NCI-H460 (cell line): ENCODE data around the gene EYA4. TPM values are rescaled to one million over a fixed set of nuclear protein-coding genes. Genes with fewer than 3 reads are reported as not detected.
"Not testable (repeated sequence)": the region's sequence is repeated elsewhere in the genome, so short reads cannot be mapped to it uniquely, and the experiment has no call there.

Experiments used
- DNase-seq: peaks from one replicate; pipeline ENCODE4 v3.0.0-alpha.2; 2016; ENCODE audit warnings: low read depth; ENCODE audit errors: extremely low read depth
- total RNA-seq: library from RNA; depleted of rRNA; stranded (reverse); fragments of >200 nt; shearing (Covaris generic); gene quantifications from 2 replicates; pipeline ENCODE4 v1.2.3, GENCODE V29; 2014

The EYA4 gene
- total RNA-seq, 1 experiment from 2014 or later: 26.0 TPM

- no peak for DNase-seq
Observed at GRCh38 chr6:133551436-133551835, 310.3 kb downstream of the EYA4 start.

- DNase-seq: no peak
Observed at GRCh38 chr6:133551847-133552341, 310.7 kb downstream of the EYA4 start.

- DNase-seq: peak; percentile 43
Observed at GRCh38 chr6:133553652-133554051, 312.5 kb downstream of the EYA4 start.

- DNase-seq: not testable (repeated sequence)
Observed at GRCh38 chr6:133554121-133554520, 313.0 kb downstream of the EYA4 start.

- no peak for DNase-seq
Observed at GRCh38 chr6:133555685-133556084, 314.5 kb downstream of the EYA4 start.

GRCh38 chr6:133559926-133560325 is 318.8 kb downstream of the EYA4 start:
- no peak for DNase-seq

- DNase-seq: no peak
Observed at GRCh38 chr6:133567636-133568035, 326.5 kb downstream of the EYA4 start.

GRCh38 chr6:133568970-133569889 is 328.1 kb downstream of the EYA4 start:
- DNase-seq: peak; percentile 88

GRCh38 chr6:133571681-133572080 is 330.5 kb downstream of the EYA4 start:
- no peak for DNase-seq

GRCh38 chr6:133577851-133578250 is 336.7 kb downstream of the EYA4 start:
- no peak for DNase-seq
